Measurements from ENCODE around the gene WAC.

DNA sequence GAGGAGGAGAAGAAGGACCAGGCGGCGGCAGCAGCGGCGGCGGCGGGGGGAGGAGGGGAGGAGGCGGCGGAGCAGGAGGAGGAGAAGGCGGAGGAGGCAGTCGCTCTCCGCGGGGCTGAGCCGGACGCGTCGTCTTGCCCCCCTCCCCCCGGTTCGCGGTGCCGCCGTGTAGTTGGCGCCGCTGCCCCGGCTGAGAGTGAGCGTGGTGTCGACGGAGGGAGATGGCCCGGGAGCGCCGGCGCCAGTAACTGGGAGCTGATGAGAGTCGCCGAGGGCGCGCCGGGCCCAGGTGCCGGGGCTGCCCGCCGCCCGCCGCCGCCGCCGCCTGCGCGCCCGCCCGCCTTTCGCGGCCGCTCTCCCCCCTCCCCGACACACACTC, 257 bp downstream of the WAC start:
- TF ChIP-seq CTCF (IDR thresholded peaks at IDR 0.05) (no peak), POLR2A (IDR thresholded peaks at IDR 0.05) (no peak), EP300 (IDR thresholded peaks at IDR 0.05) (no peak)
